ENCODE measurements around the gene KRT23. TPM values are rescaled to one million over a fixed set of nuclear protein-coding genes. Genes with fewer than 3 reads are reported as not detected.

KRT23 gene
- total RNA-seq, 1 donor, result 0.36 TPM

GRCh38 chr17:40952154-40952553, 14.7 kb upstream of the KRT23 start:
- Histone ChIP-seq H3K4me3 (ENCODE audit: insufficient read depth, low read length) (no peak overlapping the region), H3K4me2 (ENCODE audit: insufficient read depth, low read length) (no peak overlapping the region), H3K36me3 (ENCODE audit: insufficient read depth, low read length) (no peaks in the 10 kb centered on the region), H4K20me1 (ENCODE audit: insufficient read depth, low read length) (no peaks in the 10 kb centered on the region), H3K79me2 (ENCODE audit: insufficient read depth, low read length) (no peaks in the 10 kb centered on the region), H2AFZ (ENCODE audit: low read length) (no peak overlapping the region), H3K27me3 (ENCODE audit: insufficient read depth, low read length) (no peaks in the 10 kb centered on the region), H3K4me1 (ENCODE audit: insufficient read depth, low read length) (peaks cover 51% of the 10 kb centered on the region), H3K27ac (ENCODE audit: low read depth, low read length) (peak overlapping the region; percentile 98), H3K9me3 (ENCODE audit: low read depth, low read length) (no peaks in the 10 kb centered on the region)
- TF ChIP-seq, protein P1, sequence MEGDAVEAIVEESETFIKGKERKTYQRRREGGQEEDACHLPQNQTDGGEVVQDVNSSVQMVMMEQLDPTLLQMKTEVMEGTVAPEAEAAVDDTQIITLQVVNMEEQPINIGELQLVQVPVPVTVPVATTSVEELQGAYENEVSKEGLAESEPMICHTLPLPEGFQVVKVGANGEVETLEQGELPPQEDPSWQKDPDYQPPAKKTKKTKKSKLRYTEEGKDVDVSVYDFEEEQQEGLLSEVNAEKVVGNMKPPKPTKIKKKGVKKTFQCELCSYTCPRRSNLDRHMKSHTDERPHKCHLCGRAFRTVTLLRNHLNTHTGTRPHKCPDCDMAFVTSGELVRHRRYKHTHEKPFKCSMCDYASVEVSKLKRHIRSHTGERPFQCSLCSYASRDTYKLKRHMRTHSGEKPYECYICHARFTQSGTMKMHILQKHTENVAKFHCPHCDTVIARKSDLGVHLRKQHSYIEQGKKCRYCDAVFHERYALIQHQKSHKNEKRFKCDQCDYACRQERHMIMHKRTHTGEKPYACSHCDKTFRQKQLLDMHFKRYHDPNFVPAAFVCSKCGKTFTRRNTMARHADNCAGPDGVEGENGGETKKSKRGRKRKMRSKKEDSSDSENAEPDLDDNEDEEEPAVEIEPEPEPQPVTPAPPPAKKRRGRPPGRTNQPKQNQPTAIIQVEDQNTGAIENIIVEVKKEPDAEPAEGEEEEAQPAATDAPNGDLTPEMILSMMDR (IDR thresholded peaks at IDR 0.05; ENCODE audit: extremely low read depth, low read depth, low read length), result no peak
- no peak for DNase-seq (ENCODE audit: insufficient read length, low spot score, missing footprints)

DNA sequence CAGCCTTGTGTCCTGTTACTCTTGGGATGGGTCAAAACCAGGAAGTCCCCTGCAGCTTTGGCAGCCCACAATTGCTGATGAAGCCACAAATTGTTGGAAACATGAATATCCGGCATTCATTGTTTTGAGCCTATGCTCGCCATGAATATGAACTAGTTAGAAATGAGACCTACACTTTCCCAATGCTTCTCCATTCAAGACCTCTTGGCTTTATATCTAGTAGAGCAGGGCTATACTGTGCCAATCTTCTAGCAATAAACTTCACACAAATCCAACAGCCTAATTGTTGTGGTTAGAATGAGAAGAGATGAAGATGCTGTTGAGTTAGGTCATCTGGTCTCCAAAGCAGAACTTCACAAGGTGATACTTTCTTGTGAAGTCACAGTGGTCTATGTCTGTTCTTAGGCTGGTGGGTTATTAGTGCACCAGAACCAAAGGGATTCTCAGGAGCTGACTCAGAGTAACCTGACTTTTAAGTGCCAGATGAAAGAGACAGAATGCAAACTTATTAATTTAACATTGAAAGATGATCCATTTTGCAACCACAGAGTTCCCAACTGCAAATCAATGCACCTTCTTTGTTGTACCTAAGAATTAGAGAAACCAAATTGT, 13.7 kb upstream of the KRT23 start:
- no peaks in the 10 kb centered on the region for H3K79me2 ChIP-seq (ENCODE audit: insufficient read depth, low read length)
- no peaks in the 10 kb centered on the region for H3K27me3 ChIP-seq (ENCODE audit: insufficient read depth, low read length)
- H3K27ac ChIP-seq (ENCODE audit: low read depth, low read length), result peak overlapping the region; percentile 98
- no peak overlapping the region for H2AFZ ChIP-seq (ENCODE audit: low read length)
- DNase-seq (ENCODE audit: insufficient read length, low spot score, missing footprints), result no peak
- no peak overlapping the region for H3K4me2 ChIP-seq (ENCODE audit: insufficient read depth, low read length)
- H3K4me3 ChIP-seq (ENCODE audit: insufficient read depth, low read length), result no peak overlapping the region
- H3K36me3 ChIP-seq (ENCODE audit: insufficient read depth, low read length), result no peaks in the 10 kb centered on the region
- TF ChIP-seq, protein P1 (IDR thresholded peaks at IDR 0.05; ENCODE audit: extremely low read depth, low read depth, low read length), result no peak
- no peaks in the 10 kb centered on the region for H4K20me1 ChIP-seq (ENCODE audit: insufficient read depth, low read length)
- no peaks in the 10 kb centered on the region for H3K9me3 ChIP-seq (ENCODE audit: low read depth, low read length)
- H3K4me1 ChIP-seq (ENCODE audit: insufficient read depth, low read length), result peaks cover 43% of the 10 kb centered on the region

- Histone ChIP-seq H2AFZ (ENCODE audit: low read length) (peak overlapping the region; percentile 23), H3K27me3 (ENCODE audit: insufficient read depth, low read length) (no peaks in the 10 kb centered on the region), H3K9me3 (ENCODE audit: low read depth, low read length) (no peaks in the 10 kb centered on the region), H3K79me2 (ENCODE audit: insufficient read depth, low read length) (no peaks in the 10 kb centered on the region), H4K20me1 (ENCODE audit: insufficient read depth, low read length) (no peaks in the 10 kb centered on the region), H3K4me1 (ENCODE audit: insufficient read depth, low read length) (peaks cover 36% of the 10 kb centered on the region), H3K4me2 (ENCODE audit: insufficient read depth, low read length) (no peak overlapping the region), H3K36me3 (ENCODE audit: insufficient read depth, low read length) (no peaks in the 10 kb centered on the region), H3K27ac (ENCODE audit: low read depth, low read length) (no peak overlapping the region), H3K4me3 (ENCODE audit: insufficient read depth, low read length) (no peak overlapping the region)
- no peak for DNase-seq (ENCODE audit: insufficient read length, low spot score, missing footprints)
- TF ChIP-seq, protein P1 (IDR thresholded peaks at IDR 0.05; ENCODE audit: extremely low read depth, low read depth, low read length), result no peak
Measured at GRCh38 chr17:40950176-40950575, 12.7 kb upstream of the KRT23 start.

DNA sequence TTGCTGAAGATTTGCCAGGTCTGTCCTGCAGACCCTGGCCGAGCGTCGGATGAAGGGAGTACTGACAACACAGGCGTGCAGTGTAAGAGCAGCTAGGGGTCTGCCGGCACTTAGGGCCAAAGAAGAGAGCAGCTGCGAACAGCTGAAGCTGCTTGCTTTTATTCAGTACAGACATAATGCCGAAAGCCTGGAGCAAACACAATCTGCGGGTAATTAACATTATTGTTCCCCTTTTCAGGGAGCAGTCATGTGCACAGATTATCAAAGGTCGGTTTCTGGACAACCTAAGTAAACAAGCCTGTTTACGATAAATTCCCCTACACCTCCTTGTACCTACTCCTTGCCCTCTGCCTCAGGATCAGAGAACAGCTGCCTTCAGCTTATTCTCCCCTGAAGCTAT, 12.0 kb upstream of the KRT23 start:
- no peaks in the 10 kb centered on the region for H3K27me3 ChIP-seq (ENCODE audit: insufficient read depth, low read length)
- H3K4me2 ChIP-seq (ENCODE audit: insufficient read depth, low read length), result no peak overlapping the region
- no peak overlapping the region for H3K27ac ChIP-seq (ENCODE audit: low read depth, low read length)
- no peaks in the 10 kb centered on the region for H3K36me3 ChIP-seq (ENCODE audit: insufficient read depth, low read length)
- no peaks in the 10 kb centered on the region for H3K79me2 ChIP-seq (ENCODE audit: insufficient read depth, low read length)
- peak overlapping the region; percentile 74 for H2AFZ ChIP-seq (ENCODE audit: low read length)
- H4K20me1 ChIP-seq (ENCODE audit: insufficient read depth, low read length), result no peaks in the 10 kb centered on the region
- no peaks in the 10 kb centered on the region for H3K9me3 ChIP-seq (ENCODE audit: low read depth, low read length)
- peaks cover 32% of the 10 kb centered on the region for H3K4me1 ChIP-seq (ENCODE audit: insufficient read depth, low read length)
- TF ChIP-seq, protein P1 (IDR thresholded peaks at IDR 0.05; ENCODE audit: extremely low read depth, low read depth, low read length), result no peak
- no peak overlapping the region for H3K4me3 ChIP-seq (ENCODE audit: insufficient read depth, low read length)
- DNase-seq (ENCODE audit: insufficient read length, low spot score, missing footprints), result no peak

Measured in osteoblast (primary cell).